HepG2 (cell line): ENCODE measurements around the gene RPUSD3. TPM values are rescaled to one million over a fixed set of nuclear protein-coding genes. Genes with fewer than 3 reads are reported as not detected.
A peak's percentile ranks its signal among the peaks of the same experiment; 100 is the strongest.

Source experiments
- HNRNPUL1 ChIP-seq: fragments of 200-400 bp; formaldehyde crosslinking; IDR thresholded peaks from 2 replicates; pipeline ENCODE4 v1.6.1; 2017; ENCODE audit warnings: low read depth, mild to moderate bottlenecking, low read length, moderate library complexity
- MYC ChIP-seq: sonication (generic); formaldehyde crosslinking; IDR thresholded peaks from 2 replicates; pipeline ENCODE4 v1.9.0; 2021; ENCODE audit warnings: missing genetic modification reagents, borderline replicate concordance
- REXO4 ChIP-seq: sonication (generic); formaldehyde crosslinking; IDR thresholded peaks from 2 replicates; pipeline ENCODE4 v1.8.0; 2022; ENCODE audit warnings: missing genetic modification reagents, mild to moderate bottlenecking, borderline replicate concordance
- ZFP41 ChIP-seq: sonication (generic); formaldehyde crosslinking; IDR thresholded peaks from 2 replicates; pipeline ENCODE4 v1.4.0; 2020; ENCODE audit warnings: mild to moderate bottlenecking, missing genetic modification reagents, borderline replicate concordance
- ZNF501 ChIP-seq: sonication (generic); formaldehyde crosslinking; IDR thresholded peaks from 2 replicates; pipeline ENCODE4 v1.5.1; 2020; ENCODE audit warnings: mild to moderate bottlenecking, moderate library complexity, missing genetic modification reagents
- polyA plus RNA-seq, 8 experiments: library from polyadenylated mRNA; depleted of rRNA in 3 of 8; stranded (reverse) in 7 of 8; unstranded in 1 of 8; fragments of >200 nt; fragmentation: Illumina TruSeq in 4 of 8; extraction: Trizol in 4 of 8; gene quantifications; 2 replicates each; pipeline versions ENCODE4 v1.2.1 to v1.2.3, GENCODE V29; 2011 to 2016; ENCODE audit warnings: low read depth in 4 of 8, missing spikeins in 1 of 8, mixed read lengths in 1 of 8; ENCODE audit not compliant: insufficient read depth in 1 of 8
- total RNA-seq, 5 experiments: library from RNA; depleted of rRNA; stranded (reverse); fragments of >200 nt; fragmentation: Illumina TruSeq; extraction: Trizol; gene quantifications; 2 replicates each; pipeline ENCODE4 v1.2.3, GENCODE V29; 2016; ENCODE audit warnings: low read depth in 1 of 5
- TF ChIP-seq, protein P1 (sequence below): sonication (generic); formaldehyde crosslinking; IDR thresholded peaks from 2 replicates; pipeline ENCODE4 v1.5.0; 2020; ENCODE audit warnings: mild to moderate bottlenecking, missing genetic modification reagents, borderline replicate concordance
- TF ChIP-seq, protein P2 (sequence below): sonication (generic); formaldehyde crosslinking; IDR thresholded peaks from 2 replicates; pipeline ENCODE4 v1.5.1; 2020; ENCODE audit warnings: mild to moderate bottlenecking, missing genetic modification reagents, moderate library complexity
- TF ChIP-seq, protein P3 (sequence below): IDR thresholded peaks from 2 replicates; pipeline ENCODE4 v1.6.1; 2016; ENCODE audit warnings: missing compliant biosample characterization, missing genetic modification reagents, borderline replicate concordance
- TF ChIP-seq, protein P4 (sequence below): sonication (generic); formaldehyde crosslinking; IDR thresholded peaks from 2 replicates; pipeline ENCODE4 v1.5.0; 2020; ENCODE audit warnings: mild to moderate bottlenecking, missing genetic modification reagents, borderline replicate concordance

The RPUSD3 gene
- total and polyA plus RNA-seq, 2 of the 13 experiments (the other 11 are each of a cell fraction or from before 2014, with no cell fraction given): 32.1 to 48.7 TPM

DNA sequence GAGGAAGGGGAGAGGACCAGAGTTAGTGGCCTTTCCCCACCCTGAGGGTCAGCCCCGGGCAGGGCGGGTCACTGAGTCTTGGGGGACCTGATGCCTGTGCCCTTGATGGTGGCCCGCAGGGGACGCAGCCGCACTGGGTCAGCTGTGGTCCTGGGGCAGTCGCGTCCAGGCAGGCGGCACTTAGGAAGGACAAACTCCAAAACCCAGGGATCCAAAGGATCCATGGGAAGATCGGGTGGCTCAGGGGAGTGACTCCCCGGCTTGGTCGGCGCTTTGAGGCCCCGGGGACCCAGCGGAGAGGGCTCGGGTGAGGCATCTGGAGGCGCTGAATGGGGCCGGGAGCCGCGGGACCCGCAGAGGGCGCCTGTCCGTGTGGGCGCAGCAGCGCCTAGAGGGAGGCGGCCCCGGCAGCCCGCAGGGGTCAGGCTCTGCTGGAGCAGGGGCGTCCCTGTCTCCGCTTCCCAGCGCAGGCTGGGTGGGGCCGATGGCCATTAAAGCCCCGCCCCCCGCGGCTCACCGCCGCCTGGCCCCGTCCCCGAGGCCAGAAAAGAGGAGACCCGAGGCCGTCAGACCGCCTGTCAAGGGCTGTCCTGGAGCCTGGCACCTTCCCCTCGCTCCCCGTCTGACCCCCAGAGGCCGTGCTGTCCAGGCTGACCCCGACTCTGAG, 18.7 kb upstream of the RPUSD3 start (continued):
- TF ChIP-seq, protein P1, sequence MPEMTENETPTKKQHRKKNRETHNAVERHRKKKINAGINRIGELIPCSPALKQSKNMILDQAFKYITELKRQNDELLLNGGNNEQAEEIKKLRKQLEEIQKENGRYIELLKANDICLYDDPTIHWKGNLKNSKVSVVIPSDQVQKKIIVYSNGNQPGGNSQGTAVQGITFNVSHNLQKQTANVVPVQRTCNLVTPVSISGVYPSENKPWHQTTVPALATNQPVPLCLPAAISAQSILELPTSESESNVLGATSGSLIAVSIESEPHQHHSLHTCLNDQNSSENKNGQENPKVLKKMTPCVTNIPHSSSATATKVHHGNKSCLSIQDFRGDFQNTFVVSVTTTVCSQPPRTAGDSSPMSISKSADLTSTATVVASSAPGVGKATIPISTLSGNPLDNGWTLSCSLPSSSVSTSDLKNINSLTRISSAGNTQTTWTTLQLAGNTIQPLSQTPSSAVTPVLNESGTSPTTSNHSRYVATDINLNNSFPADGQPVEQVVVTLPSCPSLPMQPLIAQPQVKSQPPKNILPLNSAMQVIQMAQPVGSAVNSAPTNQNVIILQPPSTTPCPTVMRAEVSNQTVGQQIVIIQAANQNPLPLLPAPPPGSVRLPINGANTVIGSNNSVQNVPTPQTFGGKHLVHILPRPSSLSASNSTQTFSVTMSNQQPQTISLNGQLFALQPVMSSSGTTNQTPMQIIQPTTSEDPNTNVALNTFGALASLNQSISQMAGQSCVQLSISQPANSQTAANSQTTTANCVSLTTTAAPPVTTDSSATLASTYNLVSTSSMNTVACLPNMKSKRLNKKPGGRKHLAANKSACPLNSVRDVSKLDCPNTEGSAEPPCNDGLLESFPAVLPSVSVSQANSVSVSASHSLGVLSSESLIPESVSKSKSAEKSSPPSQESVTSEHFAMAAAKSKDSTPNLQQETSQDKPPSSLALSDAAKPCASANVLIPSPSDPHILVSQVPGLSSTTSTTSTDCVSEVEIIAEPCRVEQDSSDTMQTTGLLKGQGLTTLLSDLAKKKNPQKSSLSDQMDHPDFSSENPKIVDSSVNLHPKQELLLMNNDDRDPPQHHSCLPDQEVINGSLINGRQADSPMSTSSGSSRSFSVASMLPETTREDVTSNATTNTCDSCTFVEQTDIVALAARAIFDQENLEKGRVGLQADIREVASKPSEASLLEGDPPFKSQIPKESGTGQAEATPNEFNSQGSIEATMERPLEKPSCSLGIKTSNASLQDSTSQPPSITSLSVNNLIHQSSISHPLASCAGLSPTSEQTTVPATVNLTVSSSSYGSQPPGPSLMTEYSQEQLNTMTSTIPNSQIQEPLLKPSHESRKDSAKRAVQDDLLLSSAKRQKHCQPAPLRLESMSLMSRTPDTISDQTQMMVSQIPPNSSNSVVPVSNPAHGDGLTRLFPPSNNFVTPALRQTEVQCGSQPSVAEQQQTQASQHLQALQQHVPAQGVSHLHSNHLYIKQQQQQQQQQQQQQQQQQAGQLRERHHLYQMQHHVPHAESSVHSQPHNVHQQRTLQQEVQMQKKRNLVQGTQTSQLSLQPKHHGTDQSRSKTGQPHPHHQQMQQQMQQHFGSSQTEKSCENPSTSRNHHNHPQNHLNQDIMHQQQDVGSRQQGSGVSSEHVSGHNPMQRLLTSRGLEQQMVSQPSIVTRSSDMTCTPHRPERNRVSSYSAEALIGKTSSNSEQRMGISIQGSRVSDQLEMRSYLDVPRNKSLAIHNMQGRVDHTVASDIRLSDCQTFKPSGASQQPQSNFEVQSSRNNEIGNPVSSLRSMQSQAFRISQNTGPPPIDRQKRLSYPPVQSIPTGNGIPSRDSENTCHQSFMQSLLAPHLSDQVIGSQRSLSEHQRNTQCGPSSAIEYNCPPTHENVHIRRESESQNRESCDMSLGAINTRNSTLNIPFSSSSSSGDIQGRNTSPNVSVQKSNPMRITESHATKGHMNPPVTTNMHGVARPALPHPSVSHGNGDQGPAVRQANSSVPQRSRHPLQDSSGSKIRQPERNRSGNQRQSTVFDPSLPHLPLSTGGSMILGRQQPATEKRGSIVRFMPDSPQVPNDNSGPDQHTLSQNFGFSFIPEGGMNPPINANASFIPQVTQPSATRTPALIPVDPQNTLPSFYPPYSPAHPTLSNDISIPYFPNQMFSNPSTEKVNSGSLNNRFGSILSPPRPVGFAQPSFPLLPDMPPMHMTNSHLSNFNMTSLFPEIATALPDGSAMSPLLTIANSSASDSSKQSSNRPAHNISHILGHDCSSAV (CRISPR knock-in tag): no peak
- TF ChIP-seq, protein P2, sequence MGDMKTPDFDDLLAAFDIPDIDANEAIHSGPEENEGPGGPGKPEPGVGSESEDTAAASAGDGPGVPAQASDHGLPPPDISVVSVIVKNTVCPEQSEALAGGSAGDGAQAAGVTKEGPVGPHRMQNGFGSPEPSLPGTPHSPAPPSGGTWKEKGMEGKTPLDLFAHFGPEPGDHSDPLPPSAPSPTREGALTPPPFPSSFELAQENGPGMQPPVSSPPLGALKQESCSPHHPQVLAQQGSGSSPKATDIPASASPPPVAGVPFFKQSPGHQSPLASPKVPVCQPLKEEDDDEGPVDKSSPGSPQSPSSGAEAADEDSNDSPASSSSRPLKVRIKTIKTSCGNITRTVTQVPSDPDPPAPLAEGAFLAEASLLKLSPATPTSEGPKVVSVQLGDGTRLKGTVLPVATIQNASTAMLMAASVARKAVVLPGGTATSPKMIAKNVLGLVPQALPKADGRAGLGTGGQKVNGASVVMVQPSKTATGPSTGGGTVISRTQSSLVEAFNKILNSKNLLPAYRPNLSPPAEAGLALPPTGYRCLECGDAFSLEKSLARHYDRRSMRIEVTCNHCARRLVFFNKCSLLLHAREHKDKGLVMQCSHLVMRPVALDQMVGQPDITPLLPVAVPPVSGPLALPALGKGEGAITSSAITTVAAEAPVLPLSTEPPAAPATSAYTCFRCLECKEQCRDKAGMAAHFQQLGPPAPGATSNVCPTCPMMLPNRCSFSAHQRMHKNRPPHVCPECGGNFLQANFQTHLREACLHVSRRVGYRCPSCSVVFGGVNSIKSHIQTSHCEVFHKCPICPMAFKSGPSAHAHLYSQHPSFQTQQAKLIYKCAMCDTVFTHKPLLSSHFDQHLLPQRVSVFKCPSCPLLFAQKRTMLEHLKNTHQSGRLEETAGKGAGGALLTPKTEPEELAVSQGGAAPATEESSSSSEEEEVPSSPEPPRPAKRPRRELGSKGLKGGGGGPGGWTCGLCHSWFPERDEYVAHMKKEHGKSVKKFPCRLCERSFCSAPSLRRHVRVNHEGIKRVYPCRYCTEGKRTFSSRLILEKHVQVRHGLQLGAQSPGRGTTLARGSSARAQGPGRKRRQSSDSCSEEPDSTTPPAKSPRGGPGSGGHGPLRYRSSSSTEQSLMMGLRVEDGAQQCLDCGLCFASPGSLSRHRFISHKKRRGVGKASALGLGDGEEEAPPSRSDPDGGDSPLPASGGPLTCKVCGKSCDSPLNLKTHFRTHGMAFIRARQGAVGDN (CRISPR knock-in tag): peak; percentile 83
- TF ChIP-seq ZFP41 (peak; percentile 77; the same call in 1 of the 2 replicates), ZNF501 (CRISPR knock-in tag) (peak; percentile 43), HNRNPUL1 (no peak), REXO4 (CRISPR knock-in tag) (no peak), MYC (CRISPR knock-in tag) (peak; percentile 56; the same call in 1 of the 2 replicates)
- TF ChIP-seq, protein P3, sequence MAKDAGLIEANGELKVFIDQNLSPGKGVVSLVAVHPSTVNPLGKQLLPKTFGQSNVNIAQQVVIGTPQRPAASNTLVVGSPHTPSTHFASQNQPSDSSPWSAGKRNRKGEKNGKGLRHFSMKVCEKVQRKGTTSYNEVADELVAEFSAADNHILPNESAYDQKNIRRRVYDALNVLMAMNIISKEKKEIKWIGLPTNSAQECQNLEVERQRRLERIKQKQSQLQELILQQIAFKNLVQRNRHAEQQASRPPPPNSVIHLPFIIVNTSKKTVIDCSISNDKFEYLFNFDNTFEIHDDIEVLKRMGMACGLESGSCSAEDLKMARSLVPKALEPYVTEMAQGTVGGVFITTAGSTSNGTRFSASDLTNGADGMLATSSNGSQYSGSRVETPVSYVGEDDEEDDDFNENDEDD (CRISPR knock-in tag): 0 out of 2 replicates have a peak, but pooled peaks have one; percentile 41
- TF ChIP-seq, protein P4, sequence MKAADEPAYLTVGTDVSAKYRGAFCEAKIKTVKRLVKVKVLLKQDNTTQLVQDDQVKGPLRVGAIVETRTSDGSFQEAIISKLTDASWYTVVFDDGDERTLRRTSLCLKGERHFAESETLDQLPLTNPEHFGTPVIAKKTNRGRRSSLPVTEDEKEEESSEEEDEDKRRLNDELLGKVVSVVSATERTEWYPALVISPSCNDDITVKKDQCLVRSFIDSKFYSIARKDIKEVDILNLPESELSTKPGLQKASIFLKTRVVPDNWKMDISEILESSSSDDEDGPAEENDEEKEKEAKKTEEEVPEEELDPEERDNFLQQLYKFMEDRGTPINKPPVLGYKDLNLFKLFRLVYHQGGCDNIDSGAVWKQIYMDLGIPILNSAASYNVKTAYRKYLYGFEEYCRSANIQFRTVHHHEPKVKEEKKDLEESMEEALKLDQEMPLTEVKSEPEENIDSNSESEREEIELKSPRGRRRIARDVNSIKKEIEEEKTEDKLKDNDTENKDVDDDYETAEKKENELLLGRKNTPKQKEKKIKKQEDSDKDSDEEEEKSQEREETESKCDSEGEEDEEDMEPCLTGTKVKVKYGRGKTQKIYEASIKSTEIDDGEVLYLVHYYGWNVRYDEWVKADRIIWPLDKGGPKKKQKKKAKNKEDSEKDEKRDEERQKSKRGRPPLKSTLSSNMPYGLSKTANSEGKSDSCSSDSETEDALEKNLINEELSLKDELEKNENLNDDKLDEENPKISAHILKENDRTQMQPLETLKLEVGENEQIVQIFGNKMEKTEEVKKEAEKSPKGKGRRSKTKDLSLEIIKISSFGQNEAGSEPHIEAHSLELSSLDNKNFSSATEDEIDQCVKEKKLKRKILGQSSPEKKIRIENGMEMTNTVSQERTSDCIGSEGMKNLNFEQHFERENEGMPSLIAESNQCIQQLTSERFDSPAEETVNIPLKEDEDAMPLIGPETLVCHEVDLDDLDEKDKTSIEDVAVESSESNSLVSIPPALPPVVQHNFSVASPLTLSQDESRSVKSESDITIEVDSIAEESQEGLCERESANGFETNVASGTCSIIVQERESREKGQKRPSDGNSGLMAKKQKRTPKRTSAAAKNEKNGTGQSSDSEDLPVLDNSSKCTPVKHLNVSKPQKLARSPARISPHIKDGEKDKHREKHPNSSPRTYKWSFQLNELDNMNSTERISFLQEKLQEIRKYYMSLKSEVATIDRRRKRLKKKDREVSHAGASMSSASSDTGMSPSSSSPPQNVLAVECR (CRISPR knock-in tag): peak; percentile 75; the same call in 1 of the 2 replicates
